Retinal pigment epithelial cell (primary cell): ENCODE measurements around the gene SLC39A1.

Experiments
- DNase-seq: peaks from one replicate; pipeline ENCODE4 v3.0.0-alpha.2; 2010; ENCODE audit warnings: low read depth
- H3K4me3 ChIP-seq: 2 replicates; pipeline ENCODE4 v1.5.1; 2011; ENCODE audit warnings: mild to moderate bottlenecking, low read length, control low read depth, moderate library complexity
- TF ChIP-seq, protein P1 (sequence below): conservative IDR thresholded peaks from 2 replicates; pipeline ENCODE4 v1.5.1; 2011; ENCODE audit warnings: low read depth, low read length, control low read depth, inconsistent platforms

SLC39A1 gene

DNA sequence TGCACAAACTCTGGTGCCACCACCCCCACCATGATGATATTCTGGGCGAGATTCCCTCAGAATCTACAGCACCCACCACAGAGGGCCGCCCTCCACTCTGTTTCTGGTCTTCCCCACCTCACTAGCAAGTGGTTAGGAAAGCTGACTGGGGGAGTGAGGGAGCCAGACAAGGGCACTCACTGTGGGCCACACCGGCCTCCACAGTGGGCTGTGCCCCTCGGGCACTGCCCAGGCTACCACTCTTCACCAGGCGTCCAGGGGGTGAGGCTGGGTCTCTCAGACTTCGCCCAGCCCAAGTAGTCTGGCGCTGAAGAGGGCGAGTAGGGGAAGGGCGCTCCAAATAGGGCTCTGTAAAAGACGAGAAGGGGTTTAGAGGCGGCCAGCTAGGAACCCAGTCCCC lies 29.4 kb downstream of the SLC39A1 start:
- no peak for DNase-seq
- H3K4me3 ChIP-seq: no peak overlapping the region

DNA sequence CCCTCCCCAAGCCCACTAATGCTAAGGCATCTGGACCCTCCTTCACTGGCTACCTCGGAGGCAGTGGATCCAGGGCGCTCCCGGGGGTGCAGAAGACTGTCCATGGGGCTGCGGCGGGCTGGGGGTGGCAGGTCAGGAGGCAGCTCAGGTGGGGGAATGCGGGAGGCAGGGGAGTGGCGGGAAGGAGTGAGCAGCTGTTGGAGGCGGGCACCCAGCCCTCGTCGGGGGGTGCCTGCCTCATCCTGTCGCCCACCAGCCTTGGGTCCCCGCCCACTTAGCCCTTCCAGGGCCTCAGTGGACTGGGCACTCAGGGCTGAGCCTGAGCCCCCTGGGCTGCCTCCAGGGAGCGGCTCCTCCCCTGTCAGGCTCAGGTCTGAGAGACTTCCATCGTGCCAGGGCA lies 29.9 kb downstream of the SLC39A1 start:
- no peak for DNase-seq
- no peak overlapping the region for H3K4me3 ChIP-seq
- TF ChIP-seq, protein P1, sequence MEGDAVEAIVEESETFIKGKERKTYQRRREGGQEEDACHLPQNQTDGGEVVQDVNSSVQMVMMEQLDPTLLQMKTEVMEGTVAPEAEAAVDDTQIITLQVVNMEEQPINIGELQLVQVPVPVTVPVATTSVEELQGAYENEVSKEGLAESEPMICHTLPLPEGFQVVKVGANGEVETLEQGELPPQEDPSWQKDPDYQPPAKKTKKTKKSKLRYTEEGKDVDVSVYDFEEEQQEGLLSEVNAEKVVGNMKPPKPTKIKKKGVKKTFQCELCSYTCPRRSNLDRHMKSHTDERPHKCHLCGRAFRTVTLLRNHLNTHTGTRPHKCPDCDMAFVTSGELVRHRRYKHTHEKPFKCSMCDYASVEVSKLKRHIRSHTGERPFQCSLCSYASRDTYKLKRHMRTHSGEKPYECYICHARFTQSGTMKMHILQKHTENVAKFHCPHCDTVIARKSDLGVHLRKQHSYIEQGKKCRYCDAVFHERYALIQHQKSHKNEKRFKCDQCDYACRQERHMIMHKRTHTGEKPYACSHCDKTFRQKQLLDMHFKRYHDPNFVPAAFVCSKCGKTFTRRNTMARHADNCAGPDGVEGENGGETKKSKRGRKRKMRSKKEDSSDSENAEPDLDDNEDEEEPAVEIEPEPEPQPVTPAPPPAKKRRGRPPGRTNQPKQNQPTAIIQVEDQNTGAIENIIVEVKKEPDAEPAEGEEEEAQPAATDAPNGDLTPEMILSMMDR: no peak

More for the DNA sequence above, 29.4 kb downstream of the SLC39A1 start:
- TF ChIP-seq, protein P1: no peak

DNA sequence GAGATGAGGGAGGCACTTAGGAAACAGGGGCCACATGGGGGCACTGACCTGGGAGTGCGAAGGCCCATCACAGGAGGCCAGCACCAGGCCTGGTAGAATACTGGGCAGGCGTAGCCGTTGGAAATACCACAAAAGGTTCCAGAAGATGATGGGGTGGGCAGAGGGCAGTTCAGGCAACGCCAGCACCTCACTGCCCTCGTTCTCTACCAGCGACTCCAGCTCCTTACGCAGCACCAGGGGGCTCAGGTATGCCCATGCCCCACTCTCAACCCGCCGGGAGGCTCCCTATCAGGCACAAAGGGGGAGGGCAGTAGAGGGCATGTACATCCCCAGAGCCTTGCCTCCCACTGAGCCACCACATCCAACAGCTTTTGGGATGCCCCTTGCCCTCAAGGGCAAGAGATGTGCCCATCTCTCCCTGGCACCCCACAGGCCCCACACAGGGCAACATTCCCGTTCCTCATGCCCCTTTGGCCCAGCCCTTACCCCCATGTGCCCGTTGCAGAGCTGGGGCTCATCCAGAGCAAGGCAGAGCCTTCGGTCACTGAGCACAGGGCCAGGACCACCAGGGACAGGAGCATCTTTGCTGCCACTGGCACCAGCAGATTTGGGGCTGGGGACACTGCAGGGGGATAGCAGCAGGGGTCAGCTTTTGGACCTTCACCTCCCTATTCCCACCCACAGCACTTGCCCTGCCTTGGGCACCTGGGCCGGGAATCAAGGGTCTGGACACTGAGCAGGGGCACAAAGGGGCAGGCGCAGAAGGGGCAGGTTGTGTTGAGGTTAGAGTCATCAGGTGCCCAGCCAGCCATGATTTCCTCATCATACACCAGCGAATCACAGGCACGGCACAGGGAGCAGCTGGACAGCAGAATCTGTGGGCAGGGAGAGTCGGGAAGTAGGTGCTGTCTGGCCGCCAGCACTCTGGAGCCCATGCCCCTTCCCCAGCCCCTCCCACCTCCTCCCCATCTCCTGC lies 30.9 kb downstream of the SLC39A1 start:
- TF ChIP-seq, protein P1: no peak
- H3K4me3 ChIP-seq: no peak overlapping the region
- no peak for DNase-seq

DNA sequence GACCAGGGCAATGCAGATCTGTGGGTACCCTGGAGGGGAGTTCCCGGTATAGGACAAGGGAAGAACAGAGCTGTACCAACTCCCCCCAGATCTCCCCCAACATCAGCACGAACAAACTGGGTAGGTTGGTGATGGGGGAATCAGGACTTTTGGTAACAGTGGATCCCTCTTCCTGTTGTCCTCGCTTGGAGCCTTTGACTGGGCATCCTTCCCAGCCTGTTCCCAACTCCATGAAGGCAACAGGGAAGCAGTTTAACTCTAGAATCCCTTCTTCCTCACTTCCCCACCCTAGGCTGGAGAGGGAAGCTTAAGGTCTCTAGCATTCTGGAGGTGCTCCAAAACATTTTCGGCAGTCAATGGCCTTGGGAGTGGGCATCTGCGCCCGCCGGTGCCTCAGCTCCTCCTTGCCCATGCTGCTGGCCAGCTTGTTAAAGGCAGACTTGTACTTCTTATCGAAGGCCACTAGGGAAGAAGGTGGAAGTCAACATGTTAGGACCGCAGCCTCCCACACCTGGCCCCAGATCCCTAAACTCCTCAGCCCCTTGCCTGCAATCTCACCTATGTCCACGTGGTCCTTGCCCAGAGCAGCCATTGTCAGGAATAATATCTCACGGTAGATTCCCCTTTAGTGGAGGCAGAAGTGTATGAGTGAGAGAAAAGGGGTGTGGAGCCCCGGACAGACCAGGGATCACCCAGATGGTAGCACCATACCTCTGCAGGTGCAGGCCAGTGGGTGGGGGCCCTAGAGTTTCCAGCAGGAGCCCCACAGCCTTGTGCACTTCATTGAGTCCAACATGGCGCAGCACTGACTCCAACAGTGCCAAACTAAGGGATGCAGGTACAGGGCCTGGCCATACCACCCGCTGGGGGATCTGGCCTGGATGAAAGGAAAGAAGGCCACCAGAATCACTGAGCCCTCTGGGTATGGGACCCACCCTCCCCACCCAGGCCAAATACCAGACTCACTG lies 33.1 kb downstream of the SLC39A1 start:
- no peak for DNase-seq

DNA sequence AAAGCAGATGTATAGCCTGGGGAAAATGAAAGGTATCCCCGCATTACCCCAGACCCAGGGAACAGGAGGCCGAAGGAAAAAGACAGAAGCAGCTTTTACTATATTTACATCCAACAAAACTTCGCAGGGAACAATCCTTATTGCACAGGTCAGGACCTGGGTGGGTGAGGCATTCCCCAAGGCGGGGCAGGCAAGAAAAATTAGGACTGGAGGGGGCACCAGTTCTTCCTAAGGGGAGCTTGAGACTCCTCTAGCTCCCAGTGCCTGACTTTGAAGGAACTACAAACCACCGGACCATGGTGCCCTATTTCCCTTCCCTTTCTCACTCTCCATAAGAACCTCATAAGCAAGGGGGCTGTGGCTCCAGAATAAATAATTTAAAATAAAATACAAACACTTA lies 33.9 kb downstream of the SLC39A1 start:
- TF ChIP-seq, protein P1: no peak
- DNase-seq: no peak
- no peak overlapping the region for H3K4me3 ChIP-seq

More for the DNA sequence above, 33.1 kb downstream of the SLC39A1 start:
- TF ChIP-seq, protein P1: no peak
- H3K4me3 ChIP-seq: no peak overlapping the region

DNA sequence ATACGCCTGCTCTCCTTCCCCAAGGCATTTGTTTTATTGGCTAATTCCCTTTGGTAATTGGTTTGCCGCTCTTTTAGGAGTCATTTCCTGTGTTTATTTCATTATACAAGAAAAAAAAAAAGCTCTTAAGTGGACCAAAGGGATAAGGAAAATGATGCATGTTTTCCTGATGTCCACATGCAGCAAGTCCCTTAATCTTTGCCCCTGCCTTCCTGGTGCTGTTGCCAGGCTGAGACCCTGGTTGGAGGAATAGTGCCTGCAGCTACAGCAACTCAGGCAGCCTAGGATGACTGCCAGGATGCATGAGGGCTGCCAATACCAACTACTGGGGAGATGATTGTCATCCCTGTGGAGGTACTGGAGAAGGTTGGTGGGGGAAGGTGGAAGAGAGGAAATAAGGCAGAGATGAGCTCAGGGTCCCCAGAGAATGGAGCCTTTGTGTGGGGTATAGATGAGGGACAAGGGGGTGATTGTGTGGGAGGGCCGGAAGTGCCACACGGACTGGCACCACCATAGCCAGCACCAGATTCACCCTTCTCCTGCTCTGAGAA lies 34.5 kb downstream of the SLC39A1 start:
- TF ChIP-seq, protein P1: no peak
- H3K4me3 ChIP-seq: no peak overlapping the region
- no peak for DNase-seq
